PFSK-1 (cell line): ENCODE data around the gene ZBTB16.

ENCODE experiments used
- FOXP2 ChIP-seq: optimal IDR thresholded peaks from 2 replicates; pipeline ENCODE3; 2011; ENCODE audit warnings: borderline replicate concordance, control low read depth, inconsistent platforms; ENCODE audit not compliant: insufficient read depth; ENCODE audit errors: extremely low read length, extremely low read depth
- POLR2AphosphoS5 ChIP-seq: IDR thresholded peaks from 2 replicates; pipeline ENCODE4 v1.6.1; 2012; ENCODE audit warnings: low read depth, mild to moderate bottlenecking, control low read depth, low read length, moderate library complexity
- REST ChIP-seq, 2 experiments: IDR thresholded peaks; 2 replicates each; pipeline versions ENCODE4 v1.6.1 to v1.8.0; 2011 to 2012; ENCODE audit warnings: low read depth in 2 of 2, low read length in 2 of 2, control low read depth in 1 of 2, inconsistent platforms in 1 of 2, mild to moderate bottlenecking in 1 of 2, moderate library complexity in 1 of 2; ENCODE audit not compliant: insufficient read depth in 1 of 2
- SIN3A ChIP-seq: IDR thresholded peaks from 2 replicates; pipeline ENCODE4 v1.6.1; 2012; ENCODE audit warnings: mild to moderate bottlenecking, low read length, moderate library complexity, borderline replicate concordance; ENCODE audit not compliant: insufficient read depth
- TAF1 ChIP-seq: IDR thresholded peaks from 2 replicates; pipeline ENCODE4 v1.6.1; 2012; ENCODE audit warnings: low read length, control low read depth, borderline replicate concordance; ENCODE audit not compliant: insufficient read depth

ZBTB16 gene

GRCh38 chr11:114125531-114125930, 66.0 kb downstream of the ZBTB16 start:
- no peak for TF ChIP-seq SIN3A
- TF ChIP-seq FOXP2: no peak
- no peak for TF ChIP-seq TAF1
- no peak for TF ChIP-seq REST (IDR thresholded peaks at IDR 0.05; ENCODE audit: insufficient read depth in 1 of 2, low read depth in 2 of 2, low read length in 2 of 2)
- no peak for TF ChIP-seq POLR2AphosphoS5

- TF ChIP-seq POLR2AphosphoS5 (no peak), SIN3A (no peak), TAF1 (no peak), REST (IDR thresholded peaks at IDR 0.05; ENCODE audit: insufficient read depth in 1 of 2, low read depth in 2 of 2, low read length in 2 of 2) (no peak), FOXP2 (no peak)
Measured at GRCh38 chr11:114125959-114126358, 66.4 kb downstream of the ZBTB16 start.

- no peak for TF ChIP-seq FOXP2
- TF ChIP-seq REST (IDR thresholded peaks at IDR 0.05; ENCODE audit: insufficient read depth in 1 of 2, low read depth in 2 of 2, low read length in 2 of 2): no peak
- TF ChIP-seq TAF1: no peak
- TF ChIP-seq SIN3A: no peak
- no peak for TF ChIP-seq POLR2AphosphoS5
Measured at GRCh38 chr11:114128399-114128798, 68.9 kb downstream of the ZBTB16 start.

- TF ChIP-seq SIN3A: no peak
- TF ChIP-seq FOXP2: no peak
- TF ChIP-seq TAF1: no peak
- no peak for TF ChIP-seq REST (IDR thresholded peaks at IDR 0.05; ENCODE audit: insufficient read depth in 1 of 2, low read depth in 2 of 2, low read length in 2 of 2)
Measured at GRCh38 chr11:114129142-114129541, 69.6 kb downstream of the ZBTB16 start.

- TF ChIP-seq TAF1 (no peak), POLR2AphosphoS5 (no peak), REST (IDR thresholded peaks at IDR 0.05; ENCODE audit: insufficient read depth in 1 of 2, low read depth in 2 of 2, low read length in 2 of 2) (no peak), FOXP2 (no peak), SIN3A (no peak)
Measured at GRCh38 chr11:114129699-114130098, 70.2 kb downstream of the ZBTB16 start.
